GM06990 (cell line): ENCODE measurements around the gene PKP3.

Source experiments
- DNase-seq: peaks from one replicate; pipeline ENCODE4 v3.0.0-alpha.2; 2011; ENCODE audit not compliant: insufficient read length; ENCODE audit errors: extremely low read depth
- H3K27me3 ChIP-seq: replicated peaks from 2 replicates; pipeline ENCODE4 v1.6.0; 2011; ENCODE audit warnings: low read length; ENCODE audit not compliant: control insufficient read depth, insufficient read depth
- H3K36me3 ChIP-seq: 2 replicates; pipeline ENCODE4 v1.5.1; 2011; ENCODE audit warnings: low read length; ENCODE audit not compliant: control insufficient read depth, insufficient read depth
- H3K4me3 ChIP-seq: replicated peaks from 2 replicates; pipeline ENCODE4 v1.5.1; 2011; ENCODE audit warnings: low read depth, mild to moderate bottlenecking, control low read depth, low read length
- TF ChIP-seq, protein P1 (sequence below): IDR thresholded peaks from 2 replicates; pipeline ENCODE4 v1.5.1; 2011; ENCODE audit warnings: low read length, control low read depth, mild to moderate bottlenecking, inconsistent platforms; ENCODE audit not compliant: insufficient read depth, poor library complexity, severe bottlenecking

The PKP3 gene

DNA sequence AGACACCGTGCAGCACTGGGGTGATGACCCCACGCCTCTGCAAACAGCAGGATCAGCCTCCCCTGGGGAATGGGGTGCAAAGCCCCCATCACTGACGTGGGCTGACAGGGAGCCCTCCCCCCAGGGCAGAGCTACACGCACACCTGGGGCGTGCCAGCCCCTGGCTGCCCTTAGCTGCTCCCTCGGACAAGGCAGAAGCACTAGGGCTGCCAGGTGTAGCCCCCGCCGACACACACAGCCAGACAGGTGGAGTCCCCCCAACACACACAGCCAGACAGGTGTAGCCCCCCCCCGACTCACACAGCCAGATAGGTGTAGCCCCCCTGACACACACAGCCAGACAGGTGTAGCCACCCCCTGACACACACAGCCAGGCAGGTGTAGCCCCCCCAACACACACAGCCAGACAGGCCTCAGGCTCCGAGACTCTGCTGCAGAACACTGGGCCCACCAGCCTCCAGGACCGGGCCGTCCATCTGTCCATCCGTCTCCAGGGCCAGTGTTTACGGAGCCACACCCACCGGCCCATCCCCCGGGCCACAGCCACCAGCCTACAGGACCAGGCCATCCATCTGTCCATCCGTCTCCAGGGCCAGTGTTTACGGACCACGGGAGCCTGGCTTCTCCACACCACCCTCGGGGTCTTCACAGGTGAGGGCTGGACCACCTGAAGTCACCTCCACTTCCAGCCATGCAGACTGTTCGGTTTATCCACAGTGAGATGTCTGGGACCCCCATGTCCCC is 44.3 kb downstream of the PKP3 start:
- DNase-seq, result no peak
- TF ChIP-seq, protein P1, sequence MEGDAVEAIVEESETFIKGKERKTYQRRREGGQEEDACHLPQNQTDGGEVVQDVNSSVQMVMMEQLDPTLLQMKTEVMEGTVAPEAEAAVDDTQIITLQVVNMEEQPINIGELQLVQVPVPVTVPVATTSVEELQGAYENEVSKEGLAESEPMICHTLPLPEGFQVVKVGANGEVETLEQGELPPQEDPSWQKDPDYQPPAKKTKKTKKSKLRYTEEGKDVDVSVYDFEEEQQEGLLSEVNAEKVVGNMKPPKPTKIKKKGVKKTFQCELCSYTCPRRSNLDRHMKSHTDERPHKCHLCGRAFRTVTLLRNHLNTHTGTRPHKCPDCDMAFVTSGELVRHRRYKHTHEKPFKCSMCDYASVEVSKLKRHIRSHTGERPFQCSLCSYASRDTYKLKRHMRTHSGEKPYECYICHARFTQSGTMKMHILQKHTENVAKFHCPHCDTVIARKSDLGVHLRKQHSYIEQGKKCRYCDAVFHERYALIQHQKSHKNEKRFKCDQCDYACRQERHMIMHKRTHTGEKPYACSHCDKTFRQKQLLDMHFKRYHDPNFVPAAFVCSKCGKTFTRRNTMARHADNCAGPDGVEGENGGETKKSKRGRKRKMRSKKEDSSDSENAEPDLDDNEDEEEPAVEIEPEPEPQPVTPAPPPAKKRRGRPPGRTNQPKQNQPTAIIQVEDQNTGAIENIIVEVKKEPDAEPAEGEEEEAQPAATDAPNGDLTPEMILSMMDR, result no peak
- no peaks in the 10 kb centered on the region for H3K36me3 ChIP-seq
- no peak overlapping the region for H3K4me3 ChIP-seq
- no peaks in the 10 kb centered on the region for H3K27me3 ChIP-seq

DNA sequence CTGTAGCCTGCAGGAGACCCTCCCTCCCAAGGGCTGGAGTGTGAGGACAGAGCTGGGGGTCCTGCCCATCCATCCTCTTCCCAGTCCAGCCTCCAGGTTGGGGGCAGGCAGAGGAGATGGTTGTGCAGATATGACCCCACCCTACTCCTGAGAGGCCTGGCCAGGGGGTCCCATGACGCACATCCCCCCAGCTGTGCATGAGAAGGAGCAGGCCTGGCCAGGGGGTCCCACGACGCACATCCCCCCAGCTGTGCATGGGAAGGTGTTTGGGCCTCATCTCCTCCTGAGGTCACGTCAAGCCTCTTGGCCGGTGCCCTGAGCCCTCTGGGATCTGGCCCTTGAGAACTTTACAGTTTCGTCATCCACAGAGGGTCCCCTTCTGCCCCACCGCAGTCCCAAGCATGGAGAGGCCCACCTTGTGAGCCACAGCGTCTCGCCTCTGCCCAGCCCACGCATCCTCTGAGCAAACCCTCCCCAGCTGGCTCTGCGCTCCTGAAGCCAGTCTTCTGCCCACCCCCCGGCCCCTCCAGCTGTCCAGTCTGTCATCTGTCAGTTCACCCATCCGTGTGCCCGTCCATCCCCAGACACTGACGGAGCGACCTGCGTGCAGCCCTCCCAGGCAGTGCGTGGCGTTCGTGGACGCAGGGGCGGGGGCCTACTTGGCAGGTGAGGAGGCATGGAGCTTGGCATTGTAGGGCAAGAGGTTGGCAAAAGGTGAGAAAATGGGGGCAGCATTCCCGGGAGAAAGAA is 45.5 kb downstream of the PKP3 start:
- Histone ChIP-seq H3K27me3 (no peaks in the 10 kb centered on the region), H3K4me3 (no peak overlapping the region), H3K36me3 (no peaks in the 10 kb centered on the region)
- TF ChIP-seq, protein P1, result no peak
- no peak for DNase-seq

DNA sequence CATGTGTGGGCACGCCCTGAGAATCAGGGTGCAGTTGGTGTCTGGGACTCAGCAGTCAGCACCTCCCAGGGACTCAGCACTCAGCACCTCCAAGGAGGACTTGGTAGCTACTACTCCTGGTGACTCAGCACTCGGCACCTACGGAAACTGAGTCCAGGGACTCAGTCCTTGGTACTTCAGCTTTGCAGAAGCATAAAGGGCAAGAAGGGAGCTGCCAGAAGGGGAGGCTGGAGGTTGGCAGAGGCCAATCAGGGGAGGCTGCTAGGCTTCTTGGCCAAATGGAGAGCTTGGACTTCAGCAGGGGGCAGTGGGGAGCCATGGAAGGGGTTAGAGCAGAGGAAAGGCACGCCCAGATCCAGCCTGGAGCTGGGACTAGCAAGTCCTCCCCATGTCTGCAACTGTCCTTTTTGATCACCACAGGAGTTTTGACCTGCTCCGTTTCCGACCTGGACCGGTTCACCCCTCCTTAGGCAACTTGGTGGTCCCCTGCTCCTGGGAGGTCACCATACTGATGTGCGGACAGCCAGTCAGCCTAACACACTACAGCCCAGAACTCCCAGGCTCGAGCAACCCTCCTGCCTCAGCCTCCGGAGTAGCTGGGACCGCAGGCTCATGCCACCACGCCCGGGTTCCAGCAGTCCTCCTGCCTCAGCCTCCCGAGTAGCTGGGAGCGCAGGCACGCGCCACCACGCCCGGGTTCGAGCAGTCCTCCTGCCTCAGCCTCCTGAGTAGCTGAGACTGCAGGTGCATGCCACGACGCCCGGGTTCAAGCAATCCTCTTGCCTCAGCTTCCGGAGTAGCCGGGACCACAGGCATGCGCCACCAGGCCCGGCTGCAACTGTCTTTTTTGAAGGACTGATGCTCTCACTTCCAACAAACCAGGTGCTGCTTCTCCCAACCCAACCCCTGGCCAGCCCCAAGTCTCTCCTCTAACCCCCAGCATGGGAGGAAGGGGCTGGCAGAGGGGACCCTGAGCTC is 46.3 kb downstream of the PKP3 start:
- DNase-seq, result no peak
- no peaks in the 10 kb centered on the region for H3K27me3 ChIP-seq
- TF ChIP-seq, protein P1, result peak; percentile 24
- H3K36me3 ChIP-seq, result no peaks in the 10 kb centered on the region
- H3K4me3 ChIP-seq, result peak overlapping the region; percentile 77

DNA sequence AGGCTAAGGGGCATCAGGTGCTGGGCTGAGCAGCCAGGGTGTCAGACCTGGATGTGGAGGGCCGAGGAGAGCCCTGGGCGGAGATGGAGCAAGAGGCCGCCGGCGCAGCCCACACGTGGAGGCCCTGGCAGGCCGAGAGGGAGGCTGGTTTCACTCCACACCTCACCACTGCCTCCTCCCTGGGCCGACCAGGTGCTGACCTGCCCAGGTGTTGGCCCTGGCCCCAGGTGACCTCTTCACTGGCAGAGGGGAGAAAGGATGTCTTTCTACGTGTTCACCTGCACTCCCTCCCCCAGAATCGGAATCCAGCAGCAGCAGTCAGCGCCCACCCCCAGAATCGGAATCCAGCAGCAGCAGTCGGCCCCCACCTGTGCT is 47.0 kb downstream of the PKP3 start:
- TF ChIP-seq, protein P1, result no peak
- no peaks in the 10 kb centered on the region for H3K36me3 ChIP-seq
- H3K4me3 ChIP-seq, result peak overlapping the region; percentile 77
- H3K27me3 ChIP-seq, result no peaks in the 10 kb centered on the region
- no peak for DNase-seq

DNA sequence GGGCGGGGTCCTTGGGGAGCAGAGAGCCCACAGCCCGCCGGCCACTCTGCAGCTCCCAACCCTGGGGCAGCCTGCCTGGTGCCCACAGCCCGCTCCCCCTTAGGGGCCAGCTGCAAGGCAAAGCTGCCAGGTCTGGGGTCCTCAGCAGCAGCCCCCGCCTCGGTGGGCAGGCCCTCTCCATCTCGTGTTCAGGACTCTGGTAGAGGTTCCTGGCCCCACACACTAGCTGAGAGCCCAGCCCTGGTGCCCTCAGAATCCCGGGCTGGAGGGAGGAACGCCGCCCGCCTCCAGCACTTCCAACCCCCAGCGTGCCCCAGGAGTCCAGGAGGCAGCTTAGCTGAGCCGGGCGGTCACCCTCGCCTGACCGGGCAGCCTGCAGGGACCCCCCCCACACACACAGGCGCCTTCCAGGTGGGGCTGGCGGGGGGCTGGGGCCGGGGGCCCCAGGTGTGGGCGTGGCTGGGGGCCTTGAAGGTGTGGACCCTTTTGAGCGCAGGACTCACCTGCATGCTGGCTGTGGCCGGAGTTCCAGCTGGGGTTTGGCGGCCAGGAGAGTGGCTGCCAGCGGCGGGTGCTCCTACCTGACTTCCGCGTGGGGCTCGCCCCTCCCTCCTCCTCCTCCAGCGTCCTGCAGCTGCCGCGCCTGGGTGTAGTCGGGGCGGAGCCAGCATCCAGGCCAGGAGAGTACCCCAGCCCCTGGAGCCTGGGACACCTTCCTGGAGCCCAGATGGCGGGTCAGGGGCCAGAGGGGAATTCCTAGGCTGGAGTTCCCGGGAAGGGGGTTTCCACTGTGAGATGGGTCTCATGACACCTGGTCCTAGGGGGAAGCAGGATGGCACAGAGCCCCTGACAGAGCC is 47.6 kb downstream of the PKP3 start, which contains the start of gene ANO9:
Gene ANO9 (minus strand): TSS at position 594 of the 857 bp plus-strand sequence. CDS start 85 bp downstream, at position 509.
- TF ChIP-seq, protein P1, result no peak
- H3K36me3 ChIP-seq, result no peaks in the 10 kb centered on the region
- no peaks in the 10 kb centered on the region for H3K27me3 ChIP-seq
- DNase-seq, result peak; percentile 68
- peak within 1 kb of the TSS; percentile 77 for H3K4me3 ChIP-seq
